C4-2B (cell line): ENCODE data around the gene ADARB2.

Source experiments
- H3K27ac ChIP-seq: fragments of 450-650 bp; 2 replicates; pipeline ENCODE4 v1.5.1; 2017
- ZFX ChIP-seq: fragments of 450-650 bp; IDR thresholded peaks from 2 replicates; pipeline ENCODE4 v1.6.1; 2017
- TF ChIP-seq, protein P1 (sequence below): fragments of 450-650 bp; conservative IDR thresholded peaks from 2 replicates; pipeline ENCODE4 v1.5.1; 2017; ENCODE audit warnings: mild to moderate bottlenecking

Gene ADARB2

DNA sequence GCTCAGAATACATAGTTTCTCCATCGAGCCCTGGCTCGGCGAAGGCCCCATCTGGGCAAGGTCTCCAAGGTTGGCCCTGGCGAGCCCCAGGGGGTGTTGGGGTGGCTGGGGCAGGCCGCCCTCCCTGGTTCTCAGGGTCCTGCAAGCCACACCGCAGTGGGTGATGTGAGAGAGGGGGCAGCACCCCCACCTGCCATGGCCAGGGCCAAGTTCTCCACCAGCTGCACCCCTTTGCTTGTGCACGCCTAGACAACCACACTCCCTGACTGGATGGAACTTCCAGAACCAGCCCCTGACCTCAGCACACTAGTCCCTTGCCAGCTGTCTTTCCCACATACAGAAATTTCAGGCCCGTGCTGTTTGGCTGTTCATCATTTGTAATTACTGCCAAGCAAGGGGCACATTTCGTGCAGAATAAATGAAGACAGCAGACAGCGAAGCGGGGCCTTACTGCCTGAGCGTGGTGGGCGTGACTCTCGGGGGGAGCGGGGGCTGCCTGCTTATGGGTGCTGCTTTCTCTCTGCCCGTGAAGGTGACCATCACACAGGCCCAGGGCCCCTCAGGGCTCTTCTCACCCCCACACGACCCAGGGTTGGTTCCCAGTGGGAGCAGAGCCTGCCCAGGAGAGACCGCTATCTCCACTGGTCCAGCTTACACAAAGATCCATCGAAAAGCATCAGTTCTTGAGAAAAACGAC lies 85.9 kb downstream of the ADARB2 start:
- TF ChIP-seq, protein P1, sequence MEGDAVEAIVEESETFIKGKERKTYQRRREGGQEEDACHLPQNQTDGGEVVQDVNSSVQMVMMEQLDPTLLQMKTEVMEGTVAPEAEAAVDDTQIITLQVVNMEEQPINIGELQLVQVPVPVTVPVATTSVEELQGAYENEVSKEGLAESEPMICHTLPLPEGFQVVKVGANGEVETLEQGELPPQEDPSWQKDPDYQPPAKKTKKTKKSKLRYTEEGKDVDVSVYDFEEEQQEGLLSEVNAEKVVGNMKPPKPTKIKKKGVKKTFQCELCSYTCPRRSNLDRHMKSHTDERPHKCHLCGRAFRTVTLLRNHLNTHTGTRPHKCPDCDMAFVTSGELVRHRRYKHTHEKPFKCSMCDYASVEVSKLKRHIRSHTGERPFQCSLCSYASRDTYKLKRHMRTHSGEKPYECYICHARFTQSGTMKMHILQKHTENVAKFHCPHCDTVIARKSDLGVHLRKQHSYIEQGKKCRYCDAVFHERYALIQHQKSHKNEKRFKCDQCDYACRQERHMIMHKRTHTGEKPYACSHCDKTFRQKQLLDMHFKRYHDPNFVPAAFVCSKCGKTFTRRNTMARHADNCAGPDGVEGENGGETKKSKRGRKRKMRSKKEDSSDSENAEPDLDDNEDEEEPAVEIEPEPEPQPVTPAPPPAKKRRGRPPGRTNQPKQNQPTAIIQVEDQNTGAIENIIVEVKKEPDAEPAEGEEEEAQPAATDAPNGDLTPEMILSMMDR: no peak
- no peak for TF ChIP-seq ZFX
- no peak overlapping the region for H3K27ac ChIP-seq

DNA sequence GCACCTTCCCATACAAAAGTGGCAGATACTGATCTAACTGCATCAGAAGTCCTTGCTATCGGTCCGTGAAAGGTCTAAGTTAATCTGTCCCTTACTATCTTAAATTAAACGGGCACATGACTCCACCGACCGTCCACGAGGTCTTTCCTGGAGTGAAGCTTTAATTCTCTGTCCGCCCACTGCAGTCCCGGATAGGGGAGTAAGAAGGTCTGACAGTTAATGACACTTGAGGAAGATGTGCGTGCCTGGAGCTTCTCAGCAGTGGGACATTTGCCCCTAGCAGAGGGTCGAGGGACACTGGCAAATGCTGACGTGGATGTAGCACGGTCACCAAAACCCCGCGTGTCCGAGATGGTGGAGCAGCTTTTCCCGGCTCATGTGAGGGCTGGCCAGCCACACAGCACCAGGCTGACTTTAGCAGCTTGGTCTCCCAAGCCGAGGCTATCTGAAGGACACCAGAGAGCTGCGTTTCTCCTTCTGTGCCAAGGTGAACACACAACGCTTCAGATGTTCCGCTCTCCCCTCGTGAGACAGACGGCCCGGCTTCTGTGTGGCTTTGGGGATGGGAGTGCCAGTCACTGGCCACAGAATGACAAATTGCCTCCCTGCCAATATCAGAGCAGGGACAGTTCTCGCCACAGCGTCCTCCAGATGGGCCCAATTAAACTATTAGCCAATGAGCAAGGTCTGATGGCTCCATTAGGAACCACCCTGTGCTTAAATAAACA lies 86.6 kb downstream of the ADARB2 start:
- TF ChIP-seq, protein P1: no peak
- no peak for TF ChIP-seq ZFX
- no peak overlapping the region for H3K27ac ChIP-seq

DNA sequence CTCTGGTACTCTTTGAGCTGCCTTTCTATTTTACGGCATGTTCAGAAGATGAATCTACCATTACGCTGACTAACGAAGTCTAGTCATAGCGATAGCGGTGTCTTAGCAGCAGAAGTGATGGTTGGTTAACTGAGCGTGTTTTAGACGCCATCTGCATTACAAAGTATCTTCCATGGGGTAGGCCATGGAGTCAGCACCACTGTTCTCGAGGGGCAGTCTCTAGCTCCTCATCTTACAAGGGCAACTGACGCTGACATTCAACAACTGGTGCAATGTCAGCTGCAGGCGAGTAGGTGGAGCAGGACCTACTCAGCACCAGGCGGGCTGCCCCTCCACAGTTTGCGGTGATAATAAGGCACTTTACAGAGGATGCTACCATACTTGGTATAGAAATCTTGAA lies 88.7 kb downstream of the ADARB2 start:
- TF ChIP-seq, protein P1: no peak
- TF ChIP-seq ZFX: no peak
- H3K27ac ChIP-seq: no peak overlapping the region

DNA sequence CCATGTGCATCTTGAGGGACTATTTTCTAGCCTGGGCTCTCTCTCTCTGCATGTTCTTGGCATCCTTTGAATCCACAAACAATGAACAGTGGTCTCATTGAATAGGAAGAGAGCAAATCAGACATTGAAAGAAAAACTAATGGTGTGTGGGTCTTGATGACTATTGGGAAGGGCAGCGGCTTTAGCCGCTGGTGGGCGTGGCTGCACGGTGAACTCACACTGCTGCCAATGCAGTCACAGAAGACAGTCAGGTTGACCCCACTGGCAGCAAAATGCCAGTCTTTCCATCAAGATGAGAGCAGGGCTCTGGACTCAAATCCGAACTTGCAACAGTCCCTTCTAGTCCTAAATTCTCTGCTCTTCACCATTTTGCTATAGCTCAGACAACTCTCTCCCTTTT lies 91.0 kb downstream of the ADARB2 start:
- H3K27ac ChIP-seq: no peak overlapping the region
- TF ChIP-seq, protein P1: no peak
- no peak for TF ChIP-seq ZFX

DNA sequence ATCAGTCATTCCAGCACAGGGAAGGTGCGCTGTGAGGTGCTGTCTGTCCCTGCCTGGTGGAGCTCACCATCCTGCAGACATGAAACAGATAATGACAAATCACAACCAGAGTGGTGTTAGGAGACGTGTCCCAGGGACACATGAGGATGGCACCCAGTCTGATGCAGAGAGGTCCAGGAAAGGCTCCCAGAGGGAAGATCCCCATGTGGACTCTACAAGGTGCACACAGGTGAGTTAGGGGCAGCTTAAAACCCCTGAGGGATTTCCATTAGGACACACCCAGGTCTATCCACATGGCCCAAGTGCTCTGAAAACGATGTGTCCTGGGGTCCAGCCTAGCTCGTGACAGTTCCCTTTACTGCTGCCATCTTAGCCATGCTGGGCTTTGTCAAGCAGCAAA lies 91.4 kb downstream of the ADARB2 start:
- TF ChIP-seq, protein P1: no peak
- no peak for TF ChIP-seq ZFX

DNA sequence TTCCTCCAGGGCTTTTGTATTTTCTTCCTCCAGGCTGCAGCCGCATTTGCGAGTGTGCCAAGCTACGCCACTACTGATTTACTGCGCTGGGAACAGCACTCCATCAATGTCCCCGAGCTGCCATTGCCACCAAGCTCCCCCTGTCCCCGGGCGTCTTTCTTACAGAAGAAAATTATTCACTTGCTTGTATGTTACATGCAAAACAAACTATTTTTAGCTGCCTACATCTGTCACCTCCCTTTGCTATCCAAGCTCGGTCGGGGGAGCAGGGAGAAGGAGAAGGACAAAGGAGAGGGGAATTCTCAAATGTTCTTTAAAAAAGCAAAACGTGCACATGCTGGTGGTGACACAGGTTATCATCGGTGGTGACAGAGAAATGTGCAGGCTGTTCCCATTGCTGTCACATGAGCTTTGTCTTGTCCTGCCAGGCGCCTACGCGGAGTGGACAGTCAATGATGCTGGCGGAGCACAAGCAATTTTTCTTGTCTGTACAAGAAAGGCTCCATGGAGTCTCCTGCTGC lies 93.1 kb downstream of the ADARB2 start:
- TF ChIP-seq, protein P1: no peak
- TF ChIP-seq ZFX: no peak
- no peak overlapping the region for H3K27ac ChIP-seq

More for the DNA sequence above, 91.4 kb downstream of the ADARB2 start:
- H3K27ac ChIP-seq: no peak overlapping the region

DNA sequence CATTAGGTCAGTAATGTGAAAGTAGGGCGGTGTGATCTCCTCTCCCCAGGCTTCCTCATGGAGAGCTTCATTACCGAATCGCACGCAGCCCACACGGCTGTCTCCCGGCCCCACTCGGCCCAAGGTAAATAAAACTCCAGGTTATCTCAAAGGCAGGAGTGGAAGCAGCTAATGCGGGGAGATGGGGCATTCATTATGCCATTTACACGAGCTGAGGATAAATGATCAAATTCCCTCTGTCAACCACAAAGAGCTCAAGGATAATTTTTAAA lies 93.5 kb downstream of the ADARB2 start:
- no peak for TF ChIP-seq ZFX
- TF ChIP-seq, protein P1: no peak
- H3K27ac ChIP-seq: no peak overlapping the region
